ENCODE results near the gene VGF. TPM values are rescaled to one million over a fixed set of nuclear protein-coding genes. Genes with fewer than 3 reads are reported as not detected.
"Not testable (repeated sequence)": the region's sequence is repeated elsewhere in the genome, so short reads cannot be mapped to it uniquely, and the experiment has no call there.

The VGF gene
- total RNA-seq, 2 donors from 2014 or later, result 0.90 to 3.1 TPM

DNA sequence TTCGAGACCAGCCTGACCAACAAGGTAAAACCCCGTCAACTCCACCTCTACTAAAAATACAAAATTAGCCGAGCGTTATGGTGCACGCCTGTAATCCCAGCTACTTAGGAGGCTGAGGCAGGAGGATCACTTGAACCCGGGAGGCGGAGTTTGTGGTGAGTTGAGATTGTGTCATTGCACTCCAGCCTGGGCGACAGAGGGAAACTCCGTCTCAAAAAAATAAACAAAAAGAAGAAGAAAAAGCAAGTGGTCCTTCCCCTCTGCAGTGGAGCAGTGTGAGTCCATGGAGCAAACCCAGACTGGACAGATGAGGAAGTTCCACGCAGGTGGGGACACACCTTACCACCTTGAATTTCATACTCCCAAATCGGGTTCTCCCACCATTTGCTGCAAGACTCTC, 51.5 kb downstream of the VGF start:
- H3K36me3 ChIP-seq, result no peaks in the 10 kb centered on the region
- H3K27ac ChIP-seq, result no peak overlapping the region
- no peak overlapping the region for H3K4me3 ChIP-seq
- no peaks in the 10 kb centered on the region for H3K4me1 ChIP-seq
- TF ChIP-seq, protein P1, sequence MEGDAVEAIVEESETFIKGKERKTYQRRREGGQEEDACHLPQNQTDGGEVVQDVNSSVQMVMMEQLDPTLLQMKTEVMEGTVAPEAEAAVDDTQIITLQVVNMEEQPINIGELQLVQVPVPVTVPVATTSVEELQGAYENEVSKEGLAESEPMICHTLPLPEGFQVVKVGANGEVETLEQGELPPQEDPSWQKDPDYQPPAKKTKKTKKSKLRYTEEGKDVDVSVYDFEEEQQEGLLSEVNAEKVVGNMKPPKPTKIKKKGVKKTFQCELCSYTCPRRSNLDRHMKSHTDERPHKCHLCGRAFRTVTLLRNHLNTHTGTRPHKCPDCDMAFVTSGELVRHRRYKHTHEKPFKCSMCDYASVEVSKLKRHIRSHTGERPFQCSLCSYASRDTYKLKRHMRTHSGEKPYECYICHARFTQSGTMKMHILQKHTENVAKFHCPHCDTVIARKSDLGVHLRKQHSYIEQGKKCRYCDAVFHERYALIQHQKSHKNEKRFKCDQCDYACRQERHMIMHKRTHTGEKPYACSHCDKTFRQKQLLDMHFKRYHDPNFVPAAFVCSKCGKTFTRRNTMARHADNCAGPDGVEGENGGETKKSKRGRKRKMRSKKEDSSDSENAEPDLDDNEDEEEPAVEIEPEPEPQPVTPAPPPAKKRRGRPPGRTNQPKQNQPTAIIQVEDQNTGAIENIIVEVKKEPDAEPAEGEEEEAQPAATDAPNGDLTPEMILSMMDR (IDR thresholded peaks at IDR 0.05), result no peak
- H3K9me3 ChIP-seq, result no peaks in the 10 kb centered on the region
- no peaks in the 10 kb centered on the region for H3K27me3 ChIP-seq
- no peak overlapping the region for H3K9ac ChIP-seq (ENCODE audit: low read depth in 2 of 2, low read length in 2 of 2)
- no peak for DNase-seq
- intact Hi-C loops (cut with DNase I), result no loop called here

DNA sequence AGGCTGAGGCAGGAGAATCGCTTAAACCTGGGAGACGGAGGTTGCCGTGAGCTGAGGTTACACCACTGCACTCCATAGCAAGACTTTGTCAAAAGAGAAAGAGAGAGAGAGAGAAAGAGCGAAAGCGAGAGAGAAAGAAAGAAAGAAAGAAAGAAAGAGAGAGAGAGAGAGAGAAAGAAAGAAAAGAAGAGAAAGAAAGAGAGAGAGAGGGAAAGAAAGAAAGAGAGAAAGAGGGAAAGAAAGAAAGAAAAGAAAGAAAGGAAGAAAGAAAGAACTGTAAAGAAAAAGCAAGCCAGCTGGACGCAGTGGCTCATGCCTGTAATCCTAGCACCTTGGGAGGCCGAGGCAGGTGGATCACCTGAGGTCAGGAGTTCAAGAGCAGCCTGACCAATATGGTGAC, 52.2 kb downstream of the VGF start:
- intact Hi-C loops (cut with DNase I); H3K4me1 ChIP-seq; DNase-seq; H3K9me3 ChIP-seq; H3K9ac ChIP-seq (ENCODE audit: low read depth in 2 of 2, low read length in 2 of 2); H3K4me3 ChIP-seq; H3K27ac ChIP-seq; H3K36me3 ChIP-seq; H3K27me3 ChIP-seq: not testable (repeated sequence)

Small RNA genes within 50 kb of the gene (microRNA-seq; reads per million reads assigned to microRNA genes)
- gene MIR4653, result not detected

Other genes with a start within 250 kb of the VGF start
- 100 to 1,000 TPM; 137 to 149 TPM for gene MUC3A, start 216.0 kb downstream of the VGF start, total RNA-seq
- gene MUC12, start 196.0 kb downstream of the VGF start, total RNA-seq, result 100 to 1,000 TPM; 331 to 542 TPM
- gene MUC17, start 145.5 kb downstream of the VGF start, total RNA-seq, result 1 to 10 TPM; 1.7 to 2.5 TPM
- 10 to 100 TPM; 33.7 to 47.9 TPM for gene TRIM56, start 80.1 kb downstream of the VGF start, total RNA-seq
- 1 to 10 TPM; 1.4 to 6.1 TPM for gene SERPINE1, start 38.5 kb downstream of the VGF start, total RNA-seq
- 100 to 1,000 TPM; 111 to 127 TPM for gene AP1S1, start 11.1 kb downstream of the VGF start, total RNA-seq
- gene NAT16, start 14.7 kb upstream of the VGF start, total RNA-seq, result not detected
- 10 to 100 TPM; 33.2 to 47.7 TPM for gene MOGAT3, start 35.5 kb upstream of the VGF start, total RNA-seq
- 100 to 1,000 TPM in 1 of 2 donors, 10 to 100 TPM in 1; 67.9 to 149 TPM for gene PLOD3, start 52.0 kb upstream of the VGF start, total RNA-seq
- 10 to 100 TPM; 85.7 to 98.1 TPM for gene ZNHIT1, start 52.6 kb upstream of the VGF start, total RNA-seq
- 10 to 100 TPM; 32.2 to 49.5 TPM for gene CLDN15, start 72.2 kb upstream of the VGF start, total RNA-seq
- gene FIS1, start 79.5 kb upstream of the VGF start, total RNA-seq, result 100 to 1,000 TPM; 132 to 148 TPM
- gene IFT22, start 156.2 kb upstream of the VGF start, total RNA-seq, result 10 to 100 TPM; 11.3 to 12.9 TPM
- gene COL26A1, start 197.3 kb upstream of the VGF start, total RNA-seq, result under 1 TPM in 1 of 2 donors, not detected in 1; 0.35 TPM